GM12875 (cell line): Measurements from ENCODE around the gene DYNC1H1.
A peak's percentile ranks its signal among the peaks of the same experiment; 100 is the strongest.

Experiments used
- H3K4me3 ChIP-seq: one replicate; pipeline ENCODE4 v1.5.1; 2011; ENCODE audit warnings: low read depth, low read length, control low read depth
- CTCF ChIP-seq: IDR thresholded peaks from 2 replicates; pipeline ENCODE4 v1.5.1; 2011; ENCODE audit warnings: low read depth, mild to moderate bottlenecking, control low read depth, inconsistent platforms, low read length, moderate library complexity, borderline replicate concordance; ENCODE audit not compliant: insufficient read depth

Gene DYNC1H1

GRCh38 chr14:101960225-101960624 lies 4.1 kb upstream of the DYNC1H1 start:
- peak; percentile 36; the same call in 1 of the 2 replicates for TF ChIP-seq CTCF
- no peak overlapping the region for H3K4me3 ChIP-seq

- H3K4me3 ChIP-seq, result no peak overlapping the region
- peak; percentile 99 for TF ChIP-seq CTCF
Measured at GRCh38 chr14:101961011-101961721, 3.2 kb upstream of the DYNC1H1 start.

GRCh38 chr14:101961746-101962502 lies 2.4 kb upstream of the DYNC1H1 start:
- no peak overlapping the region for H3K4me3 ChIP-seq
- no peak for TF ChIP-seq CTCF

- no peak overlapping the region for H3K4me3 ChIP-seq
- TF ChIP-seq CTCF, result no peak
Measured at GRCh38 chr14:101962503-101962874, 1.9 kb upstream of the DYNC1H1 start.

GRCh38 chr14:101963052-101963451 lies 1.3 kb upstream of the DYNC1H1 start:
- no peak overlapping the region for H3K4me3 ChIP-seq

GRCh38 chr14:101963656-101964296 lies 597 bp upstream of the DYNC1H1 start:
- H3K4me3 ChIP-seq, result no peak overlapping the region
- no peak for TF ChIP-seq CTCF

More at GRCh38 chr14:101963052-101963451, 1.3 kb upstream of the DYNC1H1 start:
- TF ChIP-seq CTCF, result no peak
